H1 (cell line): ENCODE data around the gene MRPS35.

Experiments
- EP300 ChIP-seq, 2 experiments: IDR thresholded peaks; 1 replicate in 1 of 2; 2 replicates in 1 of 2; pipeline ENCODE4 v1.6.1; 2011 to 2012; ENCODE audit warnings: low read depth in 2 of 2, low read length in 2 of 2, mild to moderate bottlenecking in 2 of 2, borderline replicate concordance in 1 of 2, inconsistent platforms in 1 of 2, moderate library complexity in 1 of 2
- EZH2 ChIP-seq: fragments of 200-600 bp; sonication (generic); IDR thresholded peaks from 2 replicates; pipeline ENCODE4 v1.7.1; 2012; ENCODE audit warnings: low read depth, mild to moderate bottlenecking, moderate library complexity, low read length, inconsistent platforms; ENCODE audit not compliant: severe bottlenecking
- KDM1A ChIP-seq: fragments of 200-600, 300-600 bp; sonication (generic); IDR thresholded peaks from 2 replicates; pipeline ENCODE4 v1.7.1; 2016; ENCODE audit warnings: mild to moderate bottlenecking, low read length, borderline replicate concordance
- RAD21 ChIP-seq, 2 experiments: IDR thresholded peaks in 1 of 2; conservative IDR thresholded peaks in 1 of 2; 2 replicates each; pipeline ENCODE4 v1.6.1; 2011; ENCODE audit warnings: low read depth in 2 of 2, low read length in 2 of 2, improper control_type of control experiment in 1 of 2, inconsistent platforms in 1 of 2, mild to moderate bottlenecking in 1 of 2, moderate library complexity in 1 of 2
- RFX5 ChIP-seq: IDR thresholded peaks from 2 replicates; pipeline ENCODE4 v1.6.1; 2011; ENCODE audit warnings: low read depth, low read length, improper control_type of control experiment, borderline replicate concordance
- TF ChIP-seq, protein P1 (sequence below), 3 experiments: IDR thresholded peaks; 1 replicate in 2 of 3; 2 replicates in 1 of 3; pipeline versions ENCODE4 v1.5.1 to v1.6.1; 2011; ENCODE audit warnings: low read length in 3 of 3, mild to moderate bottlenecking in 3 of 3, inconsistent platforms in 2 of 3, low read depth in 1 of 3, moderate library complexity in 1 of 3; ENCODE audit not compliant: insufficient read depth in 1 of 3; ENCODE audit errors: control extremely low read depth in 1 of 3

DNA sequence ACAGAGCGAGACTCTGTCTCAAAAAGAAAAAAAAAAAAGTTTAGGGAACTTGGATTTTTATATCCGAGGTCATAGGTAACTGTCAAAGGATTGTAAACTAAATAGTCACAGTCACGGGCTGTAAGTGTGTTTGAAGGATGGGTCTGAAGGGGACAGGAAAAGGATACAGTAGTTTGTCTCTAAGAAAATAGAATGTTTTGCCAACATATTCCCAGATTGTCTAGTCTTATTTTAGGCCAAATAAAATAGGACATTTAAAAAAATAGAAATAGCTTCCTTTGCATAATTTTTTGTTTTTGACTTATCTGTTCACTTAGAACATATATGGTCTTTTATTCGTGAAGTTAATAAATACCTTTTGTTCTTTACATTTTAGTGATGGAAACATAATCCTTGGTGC lies 38.6 kb upstream of the MRPS35 start:
- TF ChIP-seq, protein P1, sequence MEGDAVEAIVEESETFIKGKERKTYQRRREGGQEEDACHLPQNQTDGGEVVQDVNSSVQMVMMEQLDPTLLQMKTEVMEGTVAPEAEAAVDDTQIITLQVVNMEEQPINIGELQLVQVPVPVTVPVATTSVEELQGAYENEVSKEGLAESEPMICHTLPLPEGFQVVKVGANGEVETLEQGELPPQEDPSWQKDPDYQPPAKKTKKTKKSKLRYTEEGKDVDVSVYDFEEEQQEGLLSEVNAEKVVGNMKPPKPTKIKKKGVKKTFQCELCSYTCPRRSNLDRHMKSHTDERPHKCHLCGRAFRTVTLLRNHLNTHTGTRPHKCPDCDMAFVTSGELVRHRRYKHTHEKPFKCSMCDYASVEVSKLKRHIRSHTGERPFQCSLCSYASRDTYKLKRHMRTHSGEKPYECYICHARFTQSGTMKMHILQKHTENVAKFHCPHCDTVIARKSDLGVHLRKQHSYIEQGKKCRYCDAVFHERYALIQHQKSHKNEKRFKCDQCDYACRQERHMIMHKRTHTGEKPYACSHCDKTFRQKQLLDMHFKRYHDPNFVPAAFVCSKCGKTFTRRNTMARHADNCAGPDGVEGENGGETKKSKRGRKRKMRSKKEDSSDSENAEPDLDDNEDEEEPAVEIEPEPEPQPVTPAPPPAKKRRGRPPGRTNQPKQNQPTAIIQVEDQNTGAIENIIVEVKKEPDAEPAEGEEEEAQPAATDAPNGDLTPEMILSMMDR (IDR thresholded peaks at IDR 0.05; ENCODE audit: control extremely low read depth in 1 of 3, insufficient read depth in 1 of 3, low read depth in 1 of 3, low read length in 3 of 3) = no peak
- TF ChIP-seq EZH2 (no peak), RFX5 (no peak), EP300 (IDR thresholded peaks at IDR 0.05; ENCODE audit: borderline replicate concordance in 1 of 2, low read depth in 2 of 2, low read length in 2 of 2) (no peak), KDM1A (no peak), RAD21 (IDR thresholded peaks at IDR 0.05 in 1 of 2, conservative IDR thresholded peaks at IDR 0.05 in 1 of 2; ENCODE audit: low read depth in 2 of 2, low read length in 2 of 2) (no peak)
